Tibial nerve (tissue), 4 donors: ENCODE data around the gene TBC1D16. TPM values are rescaled to one million over a fixed set of nuclear protein-coding genes. Genes with fewer than 3 reads are reported as not detected.

Experiments
- DNase-seq, 2 donors: peaks; one replicate each; pipeline ENCODE4 v3.0.0-alpha.2; 2019; ENCODE audit warnings: low spot score in 2 of 2
- H3K27ac ChIP-seq, 4 donors: fragments of 200-600 bp; sonication (generic) in 3 of 4; one replicate each; pipeline ENCODE4 v1.5.1; 2017 to 2019; ENCODE audit warnings: mild to moderate bottlenecking in 1 of 4
- H3K27me3 ChIP-seq, 2 donors: fragments of 200-600 bp; sonication (generic) in 1 of 2; one replicate each; pipeline versions ENCODE4 v1.5.1 to v1.6.0; 2017 to 2019
- H3K36me3 ChIP-seq, 3 donors: fragments of 200-600 bp; sonication (generic); one replicate each; pipeline ENCODE4 v1.5.1; 2018 to 2019
- H3K4me1 ChIP-seq, 4 donors: fragments of 200-600 bp; sonication (generic) in 3 of 4; one replicate each; pipeline ENCODE4 v1.5.1; 2017 to 2019
- H3K4me3 ChIP-seq, 4 donors: fragments of 200-600 bp; sonication (generic) in 3 of 4; one replicate each; pipeline ENCODE4 v1.5.1; 2017 to 2019; ENCODE audit warnings: mild to moderate bottlenecking in 1 of 4, moderate library complexity in 1 of 4
- H3K9me3 ChIP-seq, 4 donors: fragments of 200-600 bp; sonication (generic) in 3 of 4; one replicate each; pipeline ENCODE4 v1.5.1; 2017 to 2019
- CTCF ChIP-seq, 5 experiments: fragments of 200-600 bp in 3 of 5; fragments of 450-650 bp in 2 of 5; sonication (generic) in 3 of 5; IDR thresholded peaks; one replicate each; pipeline ENCODE4 v1.5.1; 2016 to 2019; ENCODE audit warnings: antibody characterized with exemption in 5 of 5, mild to moderate bottlenecking in 3 of 5, moderate library complexity in 2 of 5
- EP300 ChIP-seq, 2 donors: sonication (generic); formaldehyde crosslinking; IDR thresholded peaks; one replicate each; pipeline ENCODE4 v1.6.1; 2017; ENCODE audit warnings: antibody characterized with exemption in 2 of 2, mild to moderate bottlenecking in 1 of 2
- POLR2A ChIP-seq, 2 donors: fragments of 450-650 bp; IDR thresholded peaks; one replicate each; pipeline ENCODE4 v1.6.1; 2017; ENCODE audit warnings: antibody characterized with exemption in 2 of 2, mild to moderate bottlenecking in 2 of 2, moderate library complexity in 2 of 2
- WGBS, 2 donors: methylation state at CpG; one replicate each; pipeline ENCODE4 v1.1.5; 2018; 5-methylcytosine and 5-hydroxymethylcytosine counted together
- total RNA-seq, 4 donors: library from RNA; depleted of rRNA; stranded (reverse); fragments of >200 nt; gene quantifications; one replicate each; pipeline ENCODE4 v1.1.0, GENCODE V29; 2016

Gene TBC1D16
- total RNA-seq, 4 donors from 2014 or later, result 48.3 to 68.4 (median 58.1) TPM

GRCh38 chr17:79914813-79915740, 120.6 kb downstream of the TBC1D16 start:
- TF ChIP-seq POLR2A (IDR thresholded peaks at IDR 0.05), result no peak
- no peak for TF ChIP-seq EP300 (IDR thresholded peaks at IDR 0.05)
- no peak for TF ChIP-seq CTCF (IDR thresholded peaks at IDR 0.05)
- H3K36me3 ChIP-seq, result no peaks in the 10 kb centered on the region
- no peaks in the 10 kb centered on the region for H3K9me3 ChIP-seq
- no peak for DNase-seq
- peaks cover 0 to 19% of the 10 kb centered on the region in 2 donors for H3K27me3 ChIP-seq
- 60 to 71% methylated on average over 17 to 19 of the region's 19 CpGs for WGBS, 2 donors
- no peak overlapping the region for H3K4me3 ChIP-seq
- peaks cover 4 to 28% (median 15%) of the 10 kb centered on the region in 4 donors for H3K4me1 ChIP-seq
- H3K27ac ChIP-seq, result no peak overlapping the region

GRCh38 chr17:79913896-79914812, 121.5 kb downstream of the TBC1D16 start:
- peaks cover 0 to 12% of the 10 kb centered on the region in 2 donors for H3K27me3 ChIP-seq
- 82 to 84% methylated on average over 14 to 20 of the region's 20 CpGs for WGBS, 2 donors
- no peak for DNase-seq

GRCh38 chr17:79913451-79913850, 122.2 kb downstream of the TBC1D16 start:
- H3K9me3 ChIP-seq, result no peaks in the 10 kb centered on the region
- no peak overlapping the region for H3K4me3 ChIP-seq
- H3K27me3 ChIP-seq, result peaks cover 0 to 12% of the 10 kb centered on the region in 2 donors
- H3K36me3 ChIP-seq, result no peaks in the 10 kb centered on the region
- WGBS, 2 donors, result 85 to 86% methylated on average over 6 to 9 of the region's 9 CpGs
- DNase-seq, result no peak
- H3K27ac ChIP-seq, result no peak overlapping the region
- TF ChIP-seq CTCF (IDR thresholded peaks at IDR 0.05) (no peak), EP300 (IDR thresholded peaks at IDR 0.05) (no peak), POLR2A (IDR thresholded peaks at IDR 0.05) (no peak)
- peaks cover 0 to 12% (median 1%) of the 10 kb centered on the region in 4 donors for H3K4me1 ChIP-seq

More at GRCh38 chr17:79913896-79914812, 121.5 kb downstream of the TBC1D16 start:
- TF ChIP-seq CTCF (IDR thresholded peaks at IDR 0.05) (no peak), POLR2A (IDR thresholded peaks at IDR 0.05) (no peak), EP300 (IDR thresholded peaks at IDR 0.05) (no peak)
- H3K4me3 ChIP-seq, result no peak overlapping the region
- H3K27ac ChIP-seq, result no peak overlapping the region
- no peaks in the 10 kb centered on the region for H3K36me3 ChIP-seq
- H3K4me1 ChIP-seq, result peaks cover 4 to 19% (median 7%) of the 10 kb centered on the region in 4 donors
- H3K9me3 ChIP-seq, result no peaks in the 10 kb centered on the region

GRCh38 chr17:79912552-79913330, 122.9 kb downstream of the TBC1D16 start:
- no peak overlapping the region for H3K27ac ChIP-seq
- TF ChIP-seq POLR2A (IDR thresholded peaks at IDR 0.05), result no peak
- TF ChIP-seq CTCF (IDR thresholded peaks at IDR 0.05), result no peak
- no peak for TF ChIP-seq EP300 (IDR thresholded peaks at IDR 0.05)
- peaks cover 0 to 13% of the 10 kb centered on the region in 2 donors for H3K27me3 ChIP-seq
- no peaks in the 10 kb centered on the region for H3K9me3 ChIP-seq
- H3K4me1 ChIP-seq, result peaks cover 0 to 7% (median 0%) of the 10 kb centered on the region in 4 donors
- no peak overlapping the region for H3K4me3 ChIP-seq
- no peaks in the 10 kb centered on the region for H3K36me3 ChIP-seq
- no peak for DNase-seq
- 72 to 82% methylated on average over 9 to 14 of the region's 14 CpGs for WGBS, 2 donors
